Rectal smooth muscle tissue (tissue), 1 donor: ENCODE data around the gene CEMIP.

Source experiments
- H3K27ac ChIP-seq: one replicate; pipeline ENCODE4 v1.7.0; 2013; ENCODE audit warnings: low read depth, low read length, inconsistent platforms
- H3K27me3 ChIP-seq: one replicate; pipeline ENCODE4 v1.7.0; 2013; ENCODE audit warnings: low read length; ENCODE audit not compliant: control insufficient read depth, insufficient read depth
- H3K36me3 ChIP-seq: one replicate; pipeline ENCODE4 v1.7.0; 2013; ENCODE audit warnings: low read length; ENCODE audit not compliant: control insufficient read depth, insufficient read depth
- H3K4me1 ChIP-seq: one replicate; pipeline ENCODE4 v1.7.0; 2013; ENCODE audit warnings: low read length; ENCODE audit not compliant: control insufficient read depth, insufficient read depth
- H3K4me3 ChIP-seq: one replicate; pipeline ENCODE4 v1.7.0; 2013; ENCODE audit warnings: low read length
- H3K9ac ChIP-seq: one replicate; pipeline ENCODE4 v1.7.0; 2013; ENCODE audit warnings: low read length

CEMIP gene

DNA sequence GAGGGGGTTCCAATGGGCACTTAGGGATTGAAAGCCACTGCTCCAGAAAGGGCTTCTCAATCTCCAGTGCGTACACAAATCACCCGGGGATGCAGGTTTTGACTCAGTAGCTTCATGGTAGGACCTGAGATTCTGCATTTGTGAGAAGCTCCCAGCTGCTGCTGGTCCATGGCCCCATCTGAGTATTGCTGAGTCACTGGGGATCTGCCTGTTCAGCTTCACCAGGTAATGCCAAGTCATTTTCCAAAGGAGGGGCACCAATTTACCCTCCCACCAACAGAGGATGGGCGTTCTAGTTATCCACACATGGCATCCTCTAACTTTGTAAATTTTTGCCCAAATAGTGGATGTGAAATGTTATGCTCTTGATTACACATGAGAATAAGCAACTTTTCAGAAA, 12.9 kb upstream of the CEMIP start:
- Histone ChIP-seq H3K36me3 (no peaks in the 10 kb centered on the region), H3K4me1 (no peaks in the 10 kb centered on the region), H3K4me3 (no peak overlapping the region), H3K9ac (no peak overlapping the region), H3K27ac (no peak overlapping the region), H3K27me3 (no peaks in the 10 kb centered on the region)

- no peak overlapping the region for H3K9ac ChIP-seq
- no peak overlapping the region for H3K27ac ChIP-seq
- no peaks in the 10 kb centered on the region for H3K36me3 ChIP-seq
- no peaks in the 10 kb centered on the region for H3K4me1 ChIP-seq
- H3K27me3 ChIP-seq = no peaks in the 10 kb centered on the region
- no peak overlapping the region for H3K4me3 ChIP-seq
These were observed 11.0 kb upstream of the CEMIP start for GRCh38 chr15:80768158-80768557.

DNA sequence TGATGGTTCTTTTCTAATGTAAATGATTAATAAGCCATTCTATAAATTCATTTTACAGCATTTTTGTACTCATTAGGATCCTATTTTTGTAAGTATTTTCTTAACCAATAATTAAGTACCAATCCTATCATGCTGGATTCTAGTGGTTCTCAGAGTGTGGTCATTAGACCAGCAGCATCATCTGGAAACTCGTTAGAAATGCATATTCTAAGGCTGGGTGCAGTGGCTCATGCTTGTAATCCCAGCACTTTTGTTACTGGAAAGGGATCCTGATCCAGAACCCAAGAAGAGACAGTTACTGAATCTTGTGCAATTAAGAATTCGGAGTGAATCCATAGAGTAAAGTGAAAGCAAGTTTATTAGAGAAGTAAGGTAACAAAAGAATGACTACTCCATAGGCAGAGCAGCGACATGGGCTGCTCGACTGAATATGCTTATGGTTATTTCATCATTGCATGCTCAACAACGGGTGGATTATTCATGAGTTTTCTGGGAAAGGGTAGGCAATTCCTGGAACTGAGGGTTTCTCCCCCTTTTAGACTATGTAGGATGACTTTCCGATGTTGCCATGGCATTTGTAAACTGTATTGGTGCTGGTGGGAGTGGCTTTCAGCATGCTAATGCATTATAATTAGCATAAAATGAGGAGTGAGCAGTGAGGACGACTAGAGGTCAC, 9.9 kb upstream of the CEMIP start:
- no peaks in the 10 kb centered on the region for H3K4me1 ChIP-seq
- H3K27ac ChIP-seq = no peak overlapping the region
- no peaks in the 10 kb centered on the region for H3K36me3 ChIP-seq
- H3K27me3 ChIP-seq = no peaks in the 10 kb centered on the region
- no peak overlapping the region for H3K4me3 ChIP-seq
- no peak overlapping the region for H3K9ac ChIP-seq

DNA sequence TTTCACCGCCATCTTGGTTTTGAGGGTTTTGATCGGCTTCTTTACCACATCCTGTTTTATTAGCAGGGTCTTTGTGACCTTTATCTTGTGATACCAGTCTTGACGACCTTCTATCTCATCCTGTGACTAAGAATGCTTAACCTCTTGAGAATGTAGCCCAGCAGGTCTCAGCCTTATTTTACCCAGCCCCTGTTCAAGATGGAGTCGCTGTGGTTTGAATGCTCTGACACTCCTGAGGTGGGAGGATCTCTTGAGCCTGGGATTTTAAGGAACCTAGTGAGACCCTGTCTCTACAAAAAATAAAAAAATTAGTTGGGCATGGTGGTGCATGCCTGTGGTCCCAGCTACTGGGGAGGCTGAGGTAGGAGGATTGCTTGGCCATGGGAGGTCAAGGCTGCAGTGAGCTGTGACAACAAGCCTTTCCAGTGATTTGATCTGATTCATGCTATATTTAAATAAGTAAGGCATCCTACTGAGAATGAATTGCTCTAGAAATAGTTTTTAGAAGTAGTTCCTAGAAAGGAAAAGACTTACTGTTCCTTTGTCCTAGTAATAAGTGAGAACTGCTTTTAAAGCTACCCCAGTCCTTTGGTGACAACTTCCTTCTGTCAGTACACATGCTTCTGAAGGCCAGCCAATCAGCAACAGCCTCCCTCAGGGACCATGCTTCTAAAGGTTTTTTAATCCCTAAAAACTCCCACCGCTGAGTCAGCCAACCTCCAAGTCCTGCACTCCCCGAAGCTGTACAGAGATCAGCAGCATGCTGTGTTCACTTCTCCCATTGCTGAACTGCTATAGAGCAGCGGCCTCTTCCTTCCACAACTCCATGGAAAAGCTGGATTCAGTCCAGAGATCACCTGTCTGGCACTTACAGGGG, 9.1 kb upstream of the CEMIP start:
- Histone ChIP-seq H3K4me3 (no peak overlapping the region), H3K4me1 (no peaks in the 10 kb centered on the region), H3K27ac (no peak overlapping the region), H3K27me3 (no peaks in the 10 kb centered on the region), H3K9ac (no peak overlapping the region), H3K36me3 (no peaks in the 10 kb centered on the region)

DNA sequence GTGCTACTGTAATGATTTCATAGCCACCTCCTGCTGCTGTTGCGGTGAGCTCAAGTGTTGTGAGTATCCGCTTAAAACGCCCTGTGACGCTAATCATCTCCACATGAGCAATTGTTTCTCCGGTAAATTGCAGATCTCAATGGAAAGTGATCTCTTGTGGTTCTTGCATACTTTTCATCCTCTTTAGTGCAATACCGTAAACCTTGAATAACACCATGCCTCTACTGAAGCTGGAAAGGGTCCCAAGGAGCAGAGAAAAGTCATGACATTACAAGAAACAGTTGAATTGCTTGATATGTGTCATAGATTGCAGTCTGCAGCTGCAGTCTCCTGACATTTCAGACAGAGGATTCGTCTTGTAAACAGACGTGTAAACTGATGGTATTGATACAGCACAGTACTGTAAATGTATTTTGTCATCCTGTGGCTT, 6.0 kb upstream of the CEMIP start:
- Histone ChIP-seq H3K4me3 (no peak overlapping the region), H3K27ac (no peak overlapping the region), H3K36me3 (no peaks in the 10 kb centered on the region), H3K9ac (no peak overlapping the region), H3K4me1 (peaks cover 3% of the 10 kb centered on the region), H3K27me3 (no peaks in the 10 kb centered on the region)

- no peaks in the 10 kb centered on the region for H3K27me3 ChIP-seq
- H3K27ac ChIP-seq = no peak overlapping the region
- H3K4me1 ChIP-seq = peaks cover 3% of the 10 kb centered on the region
- H3K4me3 ChIP-seq = no peak overlapping the region
- H3K9ac ChIP-seq = no peak overlapping the region
- no peaks in the 10 kb centered on the region for H3K36me3 ChIP-seq
These were observed 5.3 kb upstream of the CEMIP start for GRCh38 chr15:80773792-80774352.

- no peak overlapping the region for H3K9ac ChIP-seq
- no peaks in the 10 kb centered on the region for H3K27me3 ChIP-seq
- H3K27ac ChIP-seq = no peak overlapping the region
- no peak overlapping the region for H3K4me3 ChIP-seq
- peaks cover 3% of the 10 kb centered on the region for H3K4me1 ChIP-seq
- H3K36me3 ChIP-seq = no peaks in the 10 kb centered on the region
These were observed 4.7 kb upstream of the CEMIP start for GRCh38 chr15:80774486-80774885.

GRCh38 chr15:80775338-80775737, 3.8 kb upstream of the CEMIP start:
- Histone ChIP-seq H3K27ac (no peak overlapping the region), H3K9ac (no peak overlapping the region), H3K36me3 (no peaks in the 10 kb centered on the region), H3K27me3 (no peaks in the 10 kb centered on the region), H3K4me3 (no peak overlapping the region), H3K4me1 (peaks cover 7% of the 10 kb centered on the region)

DNA sequence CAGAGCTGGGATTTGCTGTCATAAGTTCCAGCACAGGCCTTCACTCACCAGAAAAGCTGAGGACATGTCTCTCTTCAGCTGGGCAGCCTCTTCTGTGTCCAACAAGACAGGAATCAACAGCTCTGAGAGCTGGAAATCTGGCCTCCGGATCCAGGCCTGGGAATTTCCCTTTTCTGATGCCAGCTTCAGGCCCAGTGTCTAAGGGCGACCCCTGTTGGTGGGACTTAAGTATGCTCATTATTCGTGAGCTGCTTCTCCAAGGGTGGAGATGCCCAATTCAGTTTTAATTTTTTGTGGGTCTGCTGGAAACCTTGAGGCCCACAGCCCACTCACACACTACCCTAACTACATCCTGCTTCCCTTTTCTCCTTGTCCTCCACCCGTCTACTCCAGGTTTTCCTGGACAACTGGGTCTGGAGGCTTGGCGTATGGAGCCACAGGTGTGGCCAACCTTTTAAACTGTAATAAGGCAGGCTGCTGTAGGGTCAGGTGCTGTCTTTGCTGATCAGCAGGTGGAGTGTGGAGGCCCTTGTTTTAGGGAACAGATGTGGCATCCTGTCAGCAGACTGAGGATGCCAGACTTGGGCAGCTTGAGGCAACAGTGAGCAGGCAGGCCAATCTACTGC, 2.6 kb upstream of the CEMIP start:
- Histone ChIP-seq H3K9ac (no peak overlapping the region), H3K36me3 (no peaks in the 10 kb centered on the region), H3K4me3 (no peak overlapping the region), H3K4me1 (peaks cover 7% of the 10 kb centered on the region), H3K27me3 (no peaks in the 10 kb centered on the region), H3K27ac (no peak overlapping the region)

DNA sequence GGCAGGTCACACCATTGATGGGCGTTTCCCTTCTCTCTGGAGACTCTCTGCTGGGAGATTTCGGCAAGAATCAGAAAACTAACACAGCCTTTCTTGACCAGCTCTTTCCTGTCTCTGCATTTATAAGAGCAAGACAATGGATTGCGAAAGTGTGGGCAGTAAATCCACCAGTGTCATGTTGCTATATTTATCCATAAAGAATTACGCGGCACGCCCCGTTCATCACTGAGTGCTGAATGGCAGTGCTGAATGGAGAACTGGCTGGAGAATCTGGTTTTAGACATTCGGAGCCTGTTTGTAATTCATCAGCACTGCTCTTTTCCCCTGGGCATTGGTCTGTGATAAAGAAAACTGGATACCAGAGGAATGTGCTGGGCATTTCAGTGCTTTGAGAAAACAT, 2.0 kb upstream of the CEMIP start:
- no peaks in the 10 kb centered on the region for H3K27me3 ChIP-seq
- H3K27ac ChIP-seq = no peak overlapping the region
- peaks cover 7% of the 10 kb centered on the region for H3K4me1 ChIP-seq
- no peak overlapping the region for H3K4me3 ChIP-seq
- no peak overlapping the region for H3K9ac ChIP-seq
- H3K36me3 ChIP-seq = no peaks in the 10 kb centered on the region

- Histone ChIP-seq H3K27me3 (no peaks in the 10 kb centered on the region), H3K9ac (no peak overlapping the region), H3K36me3 (no peaks in the 10 kb centered on the region), H3K27ac (no peak overlapping the region), H3K4me1 (peaks cover 7% of the 10 kb centered on the region), H3K4me3 (no peak overlapping the region)
These were observed 1.1 kb upstream of the CEMIP start for GRCh38 chr15:80777826-80778620.

DNA sequence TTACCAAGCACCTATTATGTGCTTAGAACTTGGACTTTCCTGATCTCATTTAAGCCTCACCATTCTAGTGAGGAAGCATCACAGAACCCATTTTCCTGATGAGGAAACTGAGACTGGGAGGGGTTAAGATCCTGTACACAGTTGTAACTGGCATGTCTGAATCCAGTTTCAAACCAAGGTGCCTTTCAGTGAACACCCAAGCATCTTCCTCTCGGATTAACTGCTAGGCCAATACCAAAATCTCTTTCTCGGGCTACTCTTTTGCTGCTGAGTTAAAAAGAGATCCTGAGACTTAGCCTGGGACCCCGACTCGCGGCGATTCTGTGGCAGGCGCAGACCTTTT, 578 bp upstream of the CEMIP start:
- no peaks in the 10 kb centered on the region for H3K36me3 ChIP-seq
- peak overlapping the region; percentile 60 for H3K4me3 ChIP-seq
- peaks cover 7% of the 10 kb centered on the region for H3K4me1 ChIP-seq
- H3K27ac ChIP-seq = no peak overlapping the region
- H3K27me3 ChIP-seq = no peaks in the 10 kb centered on the region
- H3K9ac ChIP-seq = no peak overlapping the region
